ENCODE results near the gene CSPG4.

DNA sequence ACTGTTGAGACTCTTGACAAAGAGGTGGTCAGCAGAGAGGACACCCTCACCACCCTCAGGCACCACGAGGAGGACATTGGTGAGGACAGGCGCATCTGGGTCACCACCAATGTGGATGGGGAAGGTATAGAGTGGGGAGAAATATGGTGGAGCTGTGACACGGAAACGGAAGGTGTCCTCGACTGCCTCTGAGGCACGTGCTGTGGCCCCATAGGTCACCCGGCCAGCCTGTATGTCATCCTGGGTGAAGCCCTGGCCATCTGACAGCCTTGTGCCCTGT is 24.4 kb downstream of the CSPG4 start:
- TF ChIP-seq, protein P1, sequence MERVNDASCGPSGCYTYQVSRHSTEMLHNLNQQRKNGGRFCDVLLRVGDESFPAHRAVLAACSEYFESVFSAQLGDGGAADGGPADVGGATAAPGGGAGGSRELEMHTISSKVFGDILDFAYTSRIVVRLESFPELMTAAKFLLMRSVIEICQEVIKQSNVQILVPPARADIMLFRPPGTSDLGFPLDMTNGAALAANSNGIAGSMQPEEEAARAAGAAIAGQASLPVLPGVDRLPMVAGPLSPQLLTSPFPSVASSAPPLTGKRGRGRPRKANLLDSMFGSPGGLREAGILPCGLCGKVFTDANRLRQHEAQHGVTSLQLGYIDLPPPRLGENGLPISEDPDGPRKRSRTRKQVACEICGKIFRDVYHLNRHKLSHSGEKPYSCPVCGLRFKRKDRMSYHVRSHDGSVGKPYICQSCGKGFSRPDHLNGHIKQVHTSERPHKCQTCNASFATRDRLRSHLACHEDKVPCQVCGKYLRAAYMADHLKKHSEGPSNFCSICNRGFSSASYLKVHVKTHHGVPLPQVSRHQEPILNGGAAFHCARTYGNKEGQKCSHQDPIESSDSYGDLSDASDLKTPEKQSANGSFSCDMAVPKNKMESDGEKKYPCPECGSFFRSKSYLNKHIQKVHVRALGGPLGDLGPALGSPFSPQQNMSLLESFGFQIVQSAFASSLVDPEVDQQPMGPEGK (CRISPR knock-in tag; IDR thresholded peaks at IDR 0.05; ENCODE audit: borderline replicate concordance), result no peak
- no peak for TF ChIP-seq ZNF8 (CRISPR knock-in tag; IDR thresholded peaks at IDR 0.05)
- TF ChIP-seq ZFP30 (CRISPR knock-in tag; IDR thresholded peaks at IDR 0.05), result no peak
- TF ChIP-seq GLIS3 (CRISPR knock-in tag; IDR thresholded peaks at IDR 0.05), result no peak
